Stimulated activated CD8-positive, alpha-beta memory T cell treated with anti-CD3 and anti-CD28 coated beads, Interleukin-15, amount 100 ng/mL, for 1 hour (primary cell): Measurements from ENCODE around the gene MSH6.
"Not testable (repeated sequence)": the region's sequence is repeated elsewhere in the genome, so short reads cannot be mapped to it uniquely, and the experiment has no call there.

ENCODE experiments used
- DNase-seq: peaks from one replicate; pipeline ENCODE4 v3.0.0-alpha.2; 2020; ENCODE audit warnings: low read depth

The MSH6 gene

GRCh38 chr2:47844162-47844561, 61.2 kb downstream of the MSH6 start:
- DNase-seq, result no peak

DNA sequence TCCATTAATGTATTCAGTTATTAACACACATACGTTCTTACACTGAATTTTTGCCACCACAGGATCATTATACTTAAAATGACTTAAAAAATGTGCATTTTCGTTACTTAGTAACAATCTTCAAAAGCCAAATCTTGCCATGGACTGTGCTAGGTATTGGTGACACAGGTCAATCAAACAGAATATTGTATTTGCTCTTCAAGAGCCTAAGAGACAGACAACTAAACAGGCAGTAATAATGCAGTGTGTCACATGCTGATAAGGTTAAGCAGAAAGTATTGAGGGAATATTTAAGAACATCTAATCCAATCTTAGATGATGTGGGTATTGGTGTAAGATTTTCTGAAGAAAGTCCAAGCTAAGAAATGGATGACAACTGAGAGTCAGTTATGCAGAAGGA, 66.4 kb downstream of the MSH6 start:
- no peak for DNase-seq

DNA sequence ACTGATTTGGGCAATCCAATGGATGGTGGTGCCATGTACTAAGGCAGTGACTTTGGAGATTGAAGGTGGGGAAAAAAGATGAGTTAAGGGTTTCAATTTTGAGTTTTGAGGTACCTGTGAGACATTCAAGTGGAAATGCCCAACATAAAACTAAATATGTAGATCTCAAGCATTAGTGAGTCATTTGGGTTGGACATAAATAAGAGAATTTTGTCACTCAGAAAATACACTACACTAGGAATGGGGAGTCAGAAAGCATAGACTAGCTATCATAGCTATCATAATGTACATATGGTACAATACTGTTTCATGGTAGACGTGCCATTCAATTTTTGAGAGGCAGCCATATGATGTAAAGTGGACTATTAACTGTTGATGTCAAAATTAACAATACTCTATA, 67.3 kb downstream of the MSH6 start:
- no peak for DNase-seq

DNA sequence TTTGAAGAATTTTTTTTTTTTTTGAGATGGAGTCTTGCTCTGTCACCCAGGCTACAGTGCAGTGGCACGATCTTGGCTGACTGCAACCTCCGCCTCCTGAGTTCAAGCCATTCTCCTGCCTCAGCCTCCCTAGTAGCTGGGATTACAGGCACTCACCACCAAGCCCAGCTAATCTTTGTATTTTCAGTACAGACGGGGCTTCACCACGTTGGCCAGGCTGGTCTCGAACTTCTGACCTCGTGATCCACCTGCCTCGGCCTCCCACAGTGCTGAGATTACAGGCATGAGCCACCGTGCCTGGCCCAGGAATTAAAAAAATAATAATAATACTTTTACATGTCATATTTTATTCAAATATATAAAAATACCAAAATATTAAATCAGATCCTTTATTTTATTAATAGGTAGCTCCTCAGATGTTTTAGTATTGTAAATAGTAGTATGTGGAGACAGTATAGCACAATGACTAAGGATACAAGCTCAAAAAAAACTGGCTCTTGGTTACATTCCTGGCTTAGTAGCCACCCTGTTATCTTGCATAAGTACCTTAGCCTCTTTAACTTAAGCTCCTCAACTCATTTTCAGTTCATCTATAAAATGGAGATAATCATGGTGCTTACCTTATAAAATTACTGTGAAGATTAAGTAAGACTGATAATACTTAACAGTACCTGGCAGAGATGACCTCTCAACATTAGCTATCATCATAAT, 70.3 kb downstream of the MSH6 start:
- not testable (repeated sequence) for DNase-seq
